ENCODE data around the gene TNPO1. TPM values are rescaled to one million over a fixed set of nuclear protein-coding genes. Genes with fewer than 3 reads are reported as not detected.
A peak's percentile ranks its signal among the peaks of the same experiment; 100 is the strongest.

Gene TNPO1
- total and polyA plus RNA-seq, 9 of the 15 experiments (the other 6 are each of a cell fraction or from before 2014, with no cell fraction given), result 20.8 to 176 (median 97.9) TPM

GRCh38 chr5:72957337-72957736, 140.9 kb downstream of the TNPO1 start (continued):
- TF ChIP-seq AFF4 (CRISPR knock-in tag; IDR thresholded peaks at IDR 0.05), result no peak
- TF ChIP-seq ZNF79 (CRISPR knock-in tag; IDR thresholded peaks at IDR 0.05; ENCODE audit: low read depth), result no peak
- TF ChIP-seq PYGO2 (tag; IDR thresholded peaks at IDR 0.05), result no peak
- TF ChIP-seq ZNF561 (CRISPR knock-in tag; conservative IDR thresholded peaks at IDR 0.05), result no peak
- no peak for TF ChIP-seq ATF7 (IDR thresholded peaks at IDR 0.05)
- no peak for TF ChIP-seq SMAD2 (IDR thresholded peaks at IDR 0.05; ENCODE audit: low read depth, low read length)

- Histone ChIP-seq H3K4me2 (ENCODE audit: insufficient read depth, low read length) (no peak overlapping the region), H3K36me3 (ENCODE audit: control insufficient read depth, insufficient read depth, low read length) (peaks cover 4% of the 10 kb centered on the region; the same call in 2 of the 3 replicates), H3K4me1 (replicated peaks in 1 of 2; ENCODE audit: control insufficient read depth in 2 of 2, insufficient read depth in 2 of 2, low read length in 2 of 2) (peaks cover 8 to 23% of the 10 kb centered on the region in 2 experiments), H3K27me3 (ENCODE audit: control insufficient read depth in 2 of 2, insufficient read depth in 2 of 2, low read length in 2 of 2) (no peaks in the 10 kb centered on the region), H3K9me1 (ENCODE audit: control insufficient read depth, insufficient read depth, low read length) (no peaks in the 10 kb centered on the region), H2AFZ (ENCODE audit: low read depth, low read length) (no peak overlapping the region), H4K20me1 (replicated peaks; ENCODE audit: control insufficient read depth, insufficient read depth, low read length) (no peaks in the 10 kb centered on the region), H3K27ac (ENCODE audit: extremely low read depth, low read depth, low read length) (no peak overlapping the region), H3K79me2 (ENCODE audit: control insufficient read depth, insufficient read depth, low read length) (peaks cover 94% of the 10 kb centered on the region), H3K9ac (ENCODE audit: insufficient read depth in 1 of 2, low read depth in 2 of 2, low read length in 2 of 2) (no peak overlapping the region; a peak in 1 of 4 replicates), H3K4me3 (no peak overlapping the region), H3K9me3 (replicated peaks; ENCODE audit: control insufficient read depth, insufficient read depth, low read depth, low read length) (no peaks in the 10 kb centered on the region)
- ChIA-PET POLR2A (interaction anchor here (0.5 kb wide), 1 partner anchor 922 kb away, joined by 3 read pairs; no protein-coding TSS in a partner anchor), CTCF (ENCODE audit: low intra/inter-chr PET ratio) (no interaction called here)
- no peak for FAIRE-seq
- 95% methylated on average over 1 of the region's 1 CpG for WGBS (ENCODE audit: insufficient coverage, low coverage, missing lambda C conversion rate)
- BruUV-seq (replicated peaks), result no TSS peak
- intact Hi-C loops (cut with micrococcal nuclease), result no loop called here
- TF ChIP-seq ZNF121 (CRISPR knock-in tag; conservative IDR thresholded peaks at IDR 0.05), result peak; percentile 76
- TF ChIP-seq ASH1L (IDR thresholded peaks at IDR 0.05; ENCODE audit: borderline replicate concordance, low read depth, partially characterized antibody), result no peak
- peak; percentile 6 for TF ChIP-seq NFYB (IDR thresholded peaks at IDR 0.05; ENCODE audit: extremely low read depth, insufficient read length)
- TF ChIP-seq SNIP1 (IDR thresholded peaks at IDR 0.05; ENCODE audit: low read depth), result no peak
- DNase-seq (ENCODE audit: extremely low read depth in 1 of 4, low spot score in 3 of 4), result no peak
- in situ Hi-C loops (cut with MboI), result no loop called here
- no peak for ATAC-seq
Observed at GRCh38 chr5:72959257-72959656, 142.8 kb downstream of the TNPO1 start.
